Body of pancreas (tissue), 4 donors: ENCODE data around the gene NMT1. TPM values are rescaled to one million over a fixed set of nuclear protein-coding genes. Genes with fewer than 3 reads are reported as not detected.
"Not testable (repeated sequence)": the region's sequence is repeated elsewhere in the genome, so short reads cannot be mapped to it uniquely, and the experiment has no call there.

ENCODE experiments used
- ATAC-seq: fragments of 150-250 bp; one replicate; pipeline ENCODE4 v1.9.1; 2016
- DNase-seq, 4 donors: peaks; one replicate each; pipeline ENCODE4 v3.0.0-alpha.2; 2019
- H3K27ac ChIP-seq, 4 donors: fragments of 200-600 bp; sonication (generic); 1 replicate in 3 of 4; 2 replicates in 1 of 4; pipeline versions ENCODE4 v1.5.1 to v1.6.1; 2016 to 2019; ENCODE audit warnings: mild to moderate bottlenecking in 1 of 4, mixed read lengths in 1 of 4, moderate library complexity in 1 of 4
- H3K27me3 ChIP-seq, 2 donors: fragments of 200-600 bp; sonication (generic); one replicate each; pipeline ENCODE4 v1.6.0; 2016; ENCODE audit warnings: mild to moderate bottlenecking in 1 of 2
- H3K36me3 ChIP-seq, 2 donors: fragments of 200-600 bp; sonication (generic); replicated peaks in 1 of 2; 2 replicates each; pipeline ENCODE4 v1.5.1; 2016; ENCODE audit warnings: low read depth in 2 of 2; ENCODE audit not compliant: insufficient read depth in 1 of 2
- H3K4me1 ChIP-seq: fragments of 200-600 bp; sonication (generic); one replicate; pipeline ENCODE4 v1.6.0; 2016
- H3K4me3 ChIP-seq, 2 donors: fragments of 200-600 bp; sonication (generic); 1 replicate in 1 of 2; 2 replicates in 1 of 2; pipeline ENCODE4 v1.5.1; 2016 to 2019
- H3K9me3 ChIP-seq, 3 donors: fragments of 200-600 bp; sonication (generic); 1 replicate in 2 of 3; 2 replicates in 1 of 3; pipeline ENCODE4 v1.5.1; 2016
- POLR2A ChIP-seq, 3 donors: fragments of 450-650 bp; IDR thresholded peaks; one replicate each; pipeline ENCODE4 v1.6.1; 2016; ENCODE audit warnings: antibody characterized with exemption in 3 of 3, mild to moderate bottlenecking in 2 of 3
- WGBS, 2 donors: methylation state at CpG; one replicate each; pipeline ENCODE4 v1.1.5; 2017; 5-methylcytosine and 5-hydroxymethylcytosine counted together
- intact Hi-C: fragments of 100-400 bp; cut with DNase I; formaldehyde crosslinking; loops from one replicate; pipeline ENCODE4 v1.15.1; 2023
- total RNA-seq, 2 donors: library from RNA; depleted of rRNA; stranded (reverse); fragments of >200 nt; gene quantifications; one replicate each; pipeline ENCODE4 v1.1.0, GENCODE V29; 2016
- TF ChIP-seq, protein P1 (sequence below), 7 experiments: fragments of 450-650 bp in 4 of 7; fragments of 200-600 bp in 3 of 7; sonication (generic) in 3 of 7; IDR thresholded peaks; one replicate each; pipeline ENCODE4 v1.5.1; 2016 to 2019; ENCODE audit warnings: antibody characterized with exemption in 7 of 7

The NMT1 gene
- total RNA-seq, 2 donors from 2014 or later = 26.5 to 33.9 TPM

DNA sequence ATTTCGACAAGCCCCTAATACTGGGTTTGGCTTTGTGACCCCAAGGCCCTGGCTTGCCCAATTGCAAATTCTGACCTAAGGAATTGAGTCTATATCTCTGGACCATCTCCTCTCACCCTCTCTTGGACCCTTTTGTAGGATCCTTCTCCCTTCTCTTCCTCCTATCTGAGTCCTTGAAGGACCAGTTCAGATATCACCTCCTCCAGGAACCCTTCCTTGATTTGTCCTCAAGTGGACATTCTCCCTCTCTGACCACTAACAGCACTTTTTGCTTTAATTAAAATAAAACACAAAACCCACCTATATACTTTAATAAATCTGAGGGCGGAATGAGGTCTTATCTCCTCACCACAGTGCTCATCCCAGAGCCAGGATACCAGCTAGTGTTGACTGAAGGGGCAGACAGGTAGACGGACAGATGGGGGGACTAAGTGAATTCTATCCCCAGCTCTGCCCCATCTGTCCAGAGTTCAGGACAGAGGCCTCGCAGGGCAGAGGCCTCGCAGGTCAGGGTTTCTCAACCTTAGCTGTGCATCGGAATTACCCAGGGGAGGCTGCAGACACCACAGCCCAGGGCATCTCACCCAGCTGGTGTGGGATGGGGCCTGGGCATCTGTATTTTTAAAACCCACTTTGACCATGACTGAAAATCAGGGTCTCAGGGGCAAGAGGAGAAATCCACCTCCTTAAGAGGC lies 62.1 kb downstream of the NMT1 start:
- no peak for DNase-seq
- Histone ChIP-seq H3K36me3 (no peaks in the 10 kb centered on the region), H3K4me3 (no peak overlapping the region), H3K4me1 (peaks cover 10% of the 10 kb centered on the region), H3K9me3 (no peaks in the 10 kb centered on the region), H3K27me3 (no peaks in the 10 kb centered on the region), H3K27ac (no peak overlapping the region)
- 76 to 78% methylated on average over 3 to 6 of the region's 6 CpGs for WGBS, 2 donors
- intact Hi-C loops = no loop called here
- no peak for ATAC-seq
- TF ChIP-seq, protein P1, sequence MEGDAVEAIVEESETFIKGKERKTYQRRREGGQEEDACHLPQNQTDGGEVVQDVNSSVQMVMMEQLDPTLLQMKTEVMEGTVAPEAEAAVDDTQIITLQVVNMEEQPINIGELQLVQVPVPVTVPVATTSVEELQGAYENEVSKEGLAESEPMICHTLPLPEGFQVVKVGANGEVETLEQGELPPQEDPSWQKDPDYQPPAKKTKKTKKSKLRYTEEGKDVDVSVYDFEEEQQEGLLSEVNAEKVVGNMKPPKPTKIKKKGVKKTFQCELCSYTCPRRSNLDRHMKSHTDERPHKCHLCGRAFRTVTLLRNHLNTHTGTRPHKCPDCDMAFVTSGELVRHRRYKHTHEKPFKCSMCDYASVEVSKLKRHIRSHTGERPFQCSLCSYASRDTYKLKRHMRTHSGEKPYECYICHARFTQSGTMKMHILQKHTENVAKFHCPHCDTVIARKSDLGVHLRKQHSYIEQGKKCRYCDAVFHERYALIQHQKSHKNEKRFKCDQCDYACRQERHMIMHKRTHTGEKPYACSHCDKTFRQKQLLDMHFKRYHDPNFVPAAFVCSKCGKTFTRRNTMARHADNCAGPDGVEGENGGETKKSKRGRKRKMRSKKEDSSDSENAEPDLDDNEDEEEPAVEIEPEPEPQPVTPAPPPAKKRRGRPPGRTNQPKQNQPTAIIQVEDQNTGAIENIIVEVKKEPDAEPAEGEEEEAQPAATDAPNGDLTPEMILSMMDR (IDR thresholded peaks at IDR 0.05) = no peak
- no peak for TF ChIP-seq POLR2A (IDR thresholded peaks at IDR 0.05)

DNA sequence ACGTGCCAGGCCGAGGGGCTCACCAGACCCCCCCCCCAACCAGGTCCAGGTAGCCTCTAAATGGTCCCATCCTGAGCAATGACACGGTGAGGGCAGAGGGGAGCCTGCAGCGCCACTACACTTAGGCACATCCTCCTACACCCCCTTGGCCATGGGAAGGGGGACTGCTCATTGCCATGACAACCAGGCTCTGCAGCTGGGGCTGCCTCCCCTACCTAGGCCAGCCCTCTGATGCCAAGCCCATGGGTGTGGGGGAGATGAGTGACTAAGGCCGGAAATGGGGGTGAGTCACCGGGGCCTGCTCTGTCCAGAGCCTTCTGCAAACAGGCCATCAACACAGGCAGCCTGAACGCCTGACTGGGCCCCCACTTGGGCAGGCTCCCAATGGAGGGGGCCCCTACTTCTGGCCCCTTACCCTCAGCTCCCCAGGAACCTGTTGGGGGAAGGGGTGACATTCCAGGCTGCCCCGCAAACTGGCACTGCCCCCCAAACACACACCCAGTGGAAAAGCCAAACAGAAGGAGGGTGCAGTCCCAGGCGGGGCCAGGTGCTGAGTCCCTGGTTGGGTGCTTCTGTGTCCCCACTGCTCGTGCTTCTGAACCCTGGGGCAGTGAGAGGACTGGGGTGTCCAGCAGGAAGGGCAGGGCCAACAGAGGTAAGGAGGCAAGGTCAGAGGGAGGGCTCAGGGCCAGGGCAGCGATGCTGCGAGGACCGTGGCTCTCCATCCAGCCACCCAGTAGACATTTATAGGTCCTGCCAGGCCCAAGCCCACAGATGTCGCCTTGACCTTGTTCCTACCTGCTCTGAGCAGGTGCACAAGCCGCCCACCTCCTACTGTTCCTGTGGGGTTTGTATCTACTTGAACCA lies 63.0 kb downstream of the NMT1 start:
- H3K4me1 ChIP-seq = peaks cover 13% of the 10 kb centered on the region
- no peaks in the 10 kb centered on the region for H3K27me3 ChIP-seq
- TF ChIP-seq, protein P1 (IDR thresholded peaks at IDR 0.05) = no peak
- peak in 1 of 3 donors; percentile 2 for TF ChIP-seq POLR2A (IDR thresholded peaks at IDR 0.05)
- ATAC-seq (no peak), DNase-seq (peak in 1 of 4 donors; percentile 43)
- no peaks in the 10 kb centered on the region for H3K9me3 ChIP-seq
- intact Hi-C loops = no loop called here
- 79 to 89% methylated on average over 7 to 14 of the region's 15 CpGs for WGBS, 2 donors
- no peak overlapping the region for H3K27ac ChIP-seq
- H3K4me3 ChIP-seq = no peak overlapping the region
- no peaks in the 10 kb centered on the region for H3K36me3 ChIP-seq

DNA sequence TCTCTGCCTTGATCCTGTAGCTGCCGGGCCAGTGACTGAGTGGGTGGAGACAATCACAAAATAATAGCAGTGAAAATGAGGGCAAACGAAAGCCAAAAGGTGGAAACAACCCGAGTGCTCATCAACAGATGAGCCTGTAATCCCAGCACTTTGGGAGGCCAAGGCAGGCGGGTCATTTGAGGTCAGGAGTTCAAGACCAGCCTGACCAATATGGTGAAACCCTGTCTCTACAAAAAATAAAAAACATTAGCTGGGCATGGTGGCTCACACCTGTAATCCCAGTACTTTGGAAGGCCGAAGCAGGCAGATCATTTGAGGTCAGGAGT lies 63.6 kb downstream of the NMT1 start:
- WGBS, 2 donors = 67 to 86% methylated on average over 5 of the region's 5 CpGs
- H3K4me3 ChIP-seq, ATAC-seq, H3K27ac ChIP-seq, DNase-seq, H3K27me3 ChIP-seq, intact Hi-C loops, H3K9me3 ChIP-seq, H3K36me3 ChIP-seq: not testable (repeated sequence)
- peaks cover 13% of the 10 kb centered on the region for H3K4me1 ChIP-seq

DNA sequence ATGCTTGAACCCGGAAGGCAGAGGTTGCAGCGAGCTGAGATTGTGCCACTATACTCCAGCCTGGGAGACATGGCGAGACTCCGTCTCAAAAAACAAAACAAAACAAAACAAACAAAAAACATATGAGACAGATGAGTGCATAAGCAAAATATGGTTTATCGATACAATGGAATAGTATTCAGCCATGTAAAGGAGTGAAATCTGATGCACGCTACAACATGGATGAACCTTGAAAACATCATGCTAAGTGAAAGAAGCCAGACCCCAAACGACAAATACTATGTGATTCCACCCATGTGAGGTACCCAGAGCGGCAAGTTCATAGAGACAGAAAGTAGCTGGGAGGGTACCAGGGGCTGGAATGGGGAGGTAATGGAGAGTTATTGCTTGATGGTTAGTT lies 64.4 kb downstream of the NMT1 start:
- no peak for TF ChIP-seq POLR2A (IDR thresholded peaks at IDR 0.05)
- TF ChIP-seq, protein P1 (IDR thresholded peaks at IDR 0.05) = no peak
- H3K4me3 ChIP-seq = no peak overlapping the region
- no peak for DNase-seq
- peaks cover 13% of the 10 kb centered on the region for H3K4me1 ChIP-seq
- intact Hi-C loops = no loop called here
- WGBS, 2 donors = 97 to 99% methylated on average over 8 of the region's 8 CpGs
- H3K36me3 ChIP-seq = no peaks in the 10 kb centered on the region
- no peak overlapping the region for H3K27ac ChIP-seq
- no peaks in the 10 kb centered on the region for H3K27me3 ChIP-seq
- ATAC-seq = no peak
- H3K9me3 ChIP-seq = no peaks in the 10 kb centered on the region

DNA sequence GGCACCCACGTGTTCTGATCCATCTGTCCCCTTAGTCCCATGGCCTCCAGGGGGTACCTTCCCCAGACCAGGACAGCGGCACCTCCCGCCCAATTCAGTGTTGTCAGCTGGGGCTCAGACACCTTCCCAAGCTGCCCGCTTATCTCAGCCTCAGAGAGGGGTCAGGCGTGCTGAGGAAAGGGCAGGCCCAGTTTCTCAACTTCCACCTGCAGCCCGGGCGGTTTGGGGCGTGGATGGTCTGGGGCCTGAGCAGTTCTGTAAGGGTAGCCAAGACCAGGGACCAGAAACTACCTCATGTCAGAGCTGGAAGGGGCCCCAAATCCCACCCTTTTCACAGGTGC lies 66.1 kb downstream of the NMT1 start:
- intact Hi-C loops = no loop called here
- DNase-seq (no peak), ATAC-seq (no peak)
- Histone ChIP-seq H3K4me1 (peaks cover 28% of the 10 kb centered on the region), H3K9me3 (no peaks in the 10 kb centered on the region), H3K36me3 (no peaks in the 10 kb centered on the region), H3K27me3 (no peaks in the 10 kb centered on the region), H3K27ac (peak overlapping the region in 3 of 4 donors; percentile 42 to 61 (median 48)), H3K4me3 (no peak overlapping the region)
- WGBS, 2 donors = 86 to 92% methylated on average over 1 to 8 of the region's 8 CpGs
- TF ChIP-seq POLR2A (IDR thresholded peaks at IDR 0.05) = no peak
- TF ChIP-seq, protein P1 (IDR thresholded peaks at IDR 0.05) = no peak
